GM23338 (cell line): ENCODE data around the gene TMEFF1. TPM values are rescaled to one million over a fixed set of nuclear protein-coding genes. Genes with fewer than 3 reads are reported as not detected.

ENCODE experiments used
- ATAC-seq: fragments of 200-7000 bp; cut with Tn5 transposase; 3 replicates; pipeline ENCODE4 v1.9.1; 2020
- DNase-seq: peaks from one replicate; pipeline ENCODE4 v3.0.0-alpha.2; 2015; ENCODE audit warnings: low spot score
- H2AFZ ChIP-seq: fragments of 200-600 bp; sonication (generic); 2 replicates; pipeline ENCODE4 v1.8.0; 2016; ENCODE audit warnings: antibody characterized with exemption, mild to moderate bottlenecking, moderate library complexity
- H3F3A ChIP-seq: fragments of 200-600 bp; sonication (generic); replicated peaks from 2 replicates; pipeline ENCODE4 v1.8.0; 2017; ENCODE audit warnings: antibody characterized with exemption, mixed run types, low read depth
- H3K27ac ChIP-seq: fragments of 200-600 bp; sonication (generic); 2 replicates; pipeline ENCODE4 v1.6.1; 2016; ENCODE audit warnings: low read depth
- H3K27me3 ChIP-seq: fragments of 200-600 bp; sonication (generic); 2 replicates; pipeline ENCODE4 v1.8.0; 2016; ENCODE audit warnings: mild to moderate bottlenecking, mixed run types, moderate library complexity; ENCODE audit not compliant: insufficient read depth
- H3K36me3 ChIP-seq: fragments of 200-600 bp; sonication (generic); 2 replicates; pipeline ENCODE4 v1.8.0; 2016; ENCODE audit warnings: mild to moderate bottlenecking; ENCODE audit not compliant: insufficient read depth
- H3K4me1 ChIP-seq: fragments of 200-600 bp; sonication (generic); 2 replicates; pipeline ENCODE4 v1.8.0; 2016; ENCODE audit warnings: mild to moderate bottlenecking, moderate library complexity; ENCODE audit not compliant: insufficient read depth
- H3K4me2 ChIP-seq: fragments of 200-600 bp; sonication (generic); 2 replicates; pipeline ENCODE4 v1.7.1; 2017; ENCODE audit warnings: mixed run types
- H3K4me3 ChIP-seq: fragments of 200-600 bp; sonication (generic); 2 replicates; pipeline ENCODE4 v1.6.1; 2016; ENCODE audit warnings: mixed run types
- H3K79me2 ChIP-seq: fragments of 200-600 bp; sonication (generic); replicated peaks from 2 replicates; pipeline ENCODE4 v1.8.0; 2017; ENCODE audit warnings: mild to moderate bottlenecking; ENCODE audit not compliant: insufficient read depth
- H3K9me2 ChIP-seq: fragments of 200-600 bp; sonication (generic); 2 replicates; pipeline ENCODE4 v1.8.0; 2017; ENCODE audit not compliant: insufficient read depth
- H4K20me1 ChIP-seq: fragments of 200-600 bp; sonication (generic); replicated peaks from 2 replicates; pipeline ENCODE4 v1.8.0; 2017; ENCODE audit warnings: mild to moderate bottlenecking; ENCODE audit not compliant: insufficient read depth
- H3K27ac Mint-ChIP-seq: 2 replicates; pipeline ENCODE4 v1.8.0; 2020; ENCODE audit warnings: inconsistent platforms, mild to moderate bottlenecking, moderate library complexity, mixed read lengths
- H3K27me3 Mint-ChIP-seq: 3 replicates; pipeline ENCODE4 v1.8.0; 2022; ENCODE audit warnings: low read depth, mild to moderate bottlenecking, moderate library complexity, mixed read lengths, inconsistent platforms; ENCODE audit not compliant: insufficient read depth, poor library complexity
- H3K36me3 Mint-ChIP-seq: 3 replicates; pipeline ENCODE4 v1.8.0; 2021; ENCODE audit warnings: low read depth, mild to moderate bottlenecking, inconsistent platforms, moderate library complexity, mixed read lengths
- H3K4me1 Mint-ChIP-seq: 3 replicates; pipeline ENCODE4 v1.8.0; 2020; ENCODE audit warnings: mild to moderate bottlenecking, inconsistent platforms, mixed read lengths
- H3K4me3 Mint-ChIP-seq: 3 replicates; pipeline ENCODE4 v1.8.0; 2021; ENCODE audit warnings: moderate library complexity, mild to moderate bottlenecking, inconsistent platforms, mixed read lengths
- H3K9me3 Mint-ChIP-seq: 3 replicates; pipeline ENCODE4 v1.8.0; 2020; ENCODE audit warnings: moderate library complexity, mild to moderate bottlenecking, inconsistent platforms, mixed read lengths
- ETS1 ChIP-seq: IDR thresholded peaks from 2 replicates; pipeline ENCODE4 v1.6.1; 2016; ENCODE audit warnings: antibody characterized with exemption
- EZH2 ChIP-seq: fragments of 200-600 bp; sonication (generic); IDR thresholded peaks from one replicate; pipeline ENCODE4 v1.8.0; 2017; ENCODE audit warnings: antibody characterized with exemption, mild to moderate bottlenecking, low read depth; ENCODE audit not compliant: unreplicated experiment
- EZH2phosphoT487 ChIP-seq: fragments of 200-600 bp; sonication (generic); IDR thresholded peaks from one replicate; pipeline ENCODE4 v1.8.1; 2018; ENCODE audit warnings: antibody characterized with exemption; ENCODE audit not compliant: unreplicated experiment
- NANOG ChIP-seq: IDR thresholded peaks from 2 replicates; pipeline ENCODE4 v1.6.1; 2016; ENCODE audit warnings: antibody characterized with exemption, borderline replicate concordance
- POLR2AphosphoS5 ChIP-seq: IDR thresholded peaks from 2 replicates; pipeline ENCODE4 v1.6.1; 2016; ENCODE audit warnings: antibody characterized with exemption, low read depth
- STAT1 ChIP-seq: IDR thresholded peaks from one replicate; pipeline ENCODE4 v1.6.1; 2016; ENCODE audit warnings: antibody characterized with exemption; ENCODE audit not compliant: unreplicated experiment
- ZNF331 ChIP-seq: fragments of 250-450 bp; sonication (Bioruptor Pico); IDR thresholded peaks from 2 replicates; pipeline ENCODE4 v1.5.0; 2020; ENCODE audit warnings: low read depth, mild to moderate bottlenecking, moderate library complexity
- polyA plus RNA-seq: library from polyadenylated mRNA; unstranded; fragments of >200 nt; fragmentation: Nextera tagmentation; extraction: Ambion mirVana; gene quantifications from 2 replicates; pipeline ENCODE4 v1.2.1, GENCODE V29; 2016
- total RNA-seq: library from RNA; depleted of rRNA; stranded (reverse); fragments of >200 nt; shearing (Covaris generic); gene quantifications from 2 replicates; pipeline ENCODE4 v1.2.3, GENCODE V29; 2014
- TF ChIP-seq, protein P1 (sequence below): fragments of 250-450 bp; sonication (Bioruptor Pico); IDR thresholded peaks from 2 replicates; pipeline ENCODE4 v1.5.0; 2020; ENCODE audit warnings: mild to moderate bottlenecking, moderate library complexity

TMEFF1 gene
- total and polyA plus RNA-seq, 2 experiments from 2014 or later = 6.6 to 85.2 TPM

GRCh38 chr9:100577776-100578448 lies 105.0 kb downstream of the TMEFF1 start, which contains the start of gene CAVIN4 (continued):
- TF ChIP-seq, protein P1, sequence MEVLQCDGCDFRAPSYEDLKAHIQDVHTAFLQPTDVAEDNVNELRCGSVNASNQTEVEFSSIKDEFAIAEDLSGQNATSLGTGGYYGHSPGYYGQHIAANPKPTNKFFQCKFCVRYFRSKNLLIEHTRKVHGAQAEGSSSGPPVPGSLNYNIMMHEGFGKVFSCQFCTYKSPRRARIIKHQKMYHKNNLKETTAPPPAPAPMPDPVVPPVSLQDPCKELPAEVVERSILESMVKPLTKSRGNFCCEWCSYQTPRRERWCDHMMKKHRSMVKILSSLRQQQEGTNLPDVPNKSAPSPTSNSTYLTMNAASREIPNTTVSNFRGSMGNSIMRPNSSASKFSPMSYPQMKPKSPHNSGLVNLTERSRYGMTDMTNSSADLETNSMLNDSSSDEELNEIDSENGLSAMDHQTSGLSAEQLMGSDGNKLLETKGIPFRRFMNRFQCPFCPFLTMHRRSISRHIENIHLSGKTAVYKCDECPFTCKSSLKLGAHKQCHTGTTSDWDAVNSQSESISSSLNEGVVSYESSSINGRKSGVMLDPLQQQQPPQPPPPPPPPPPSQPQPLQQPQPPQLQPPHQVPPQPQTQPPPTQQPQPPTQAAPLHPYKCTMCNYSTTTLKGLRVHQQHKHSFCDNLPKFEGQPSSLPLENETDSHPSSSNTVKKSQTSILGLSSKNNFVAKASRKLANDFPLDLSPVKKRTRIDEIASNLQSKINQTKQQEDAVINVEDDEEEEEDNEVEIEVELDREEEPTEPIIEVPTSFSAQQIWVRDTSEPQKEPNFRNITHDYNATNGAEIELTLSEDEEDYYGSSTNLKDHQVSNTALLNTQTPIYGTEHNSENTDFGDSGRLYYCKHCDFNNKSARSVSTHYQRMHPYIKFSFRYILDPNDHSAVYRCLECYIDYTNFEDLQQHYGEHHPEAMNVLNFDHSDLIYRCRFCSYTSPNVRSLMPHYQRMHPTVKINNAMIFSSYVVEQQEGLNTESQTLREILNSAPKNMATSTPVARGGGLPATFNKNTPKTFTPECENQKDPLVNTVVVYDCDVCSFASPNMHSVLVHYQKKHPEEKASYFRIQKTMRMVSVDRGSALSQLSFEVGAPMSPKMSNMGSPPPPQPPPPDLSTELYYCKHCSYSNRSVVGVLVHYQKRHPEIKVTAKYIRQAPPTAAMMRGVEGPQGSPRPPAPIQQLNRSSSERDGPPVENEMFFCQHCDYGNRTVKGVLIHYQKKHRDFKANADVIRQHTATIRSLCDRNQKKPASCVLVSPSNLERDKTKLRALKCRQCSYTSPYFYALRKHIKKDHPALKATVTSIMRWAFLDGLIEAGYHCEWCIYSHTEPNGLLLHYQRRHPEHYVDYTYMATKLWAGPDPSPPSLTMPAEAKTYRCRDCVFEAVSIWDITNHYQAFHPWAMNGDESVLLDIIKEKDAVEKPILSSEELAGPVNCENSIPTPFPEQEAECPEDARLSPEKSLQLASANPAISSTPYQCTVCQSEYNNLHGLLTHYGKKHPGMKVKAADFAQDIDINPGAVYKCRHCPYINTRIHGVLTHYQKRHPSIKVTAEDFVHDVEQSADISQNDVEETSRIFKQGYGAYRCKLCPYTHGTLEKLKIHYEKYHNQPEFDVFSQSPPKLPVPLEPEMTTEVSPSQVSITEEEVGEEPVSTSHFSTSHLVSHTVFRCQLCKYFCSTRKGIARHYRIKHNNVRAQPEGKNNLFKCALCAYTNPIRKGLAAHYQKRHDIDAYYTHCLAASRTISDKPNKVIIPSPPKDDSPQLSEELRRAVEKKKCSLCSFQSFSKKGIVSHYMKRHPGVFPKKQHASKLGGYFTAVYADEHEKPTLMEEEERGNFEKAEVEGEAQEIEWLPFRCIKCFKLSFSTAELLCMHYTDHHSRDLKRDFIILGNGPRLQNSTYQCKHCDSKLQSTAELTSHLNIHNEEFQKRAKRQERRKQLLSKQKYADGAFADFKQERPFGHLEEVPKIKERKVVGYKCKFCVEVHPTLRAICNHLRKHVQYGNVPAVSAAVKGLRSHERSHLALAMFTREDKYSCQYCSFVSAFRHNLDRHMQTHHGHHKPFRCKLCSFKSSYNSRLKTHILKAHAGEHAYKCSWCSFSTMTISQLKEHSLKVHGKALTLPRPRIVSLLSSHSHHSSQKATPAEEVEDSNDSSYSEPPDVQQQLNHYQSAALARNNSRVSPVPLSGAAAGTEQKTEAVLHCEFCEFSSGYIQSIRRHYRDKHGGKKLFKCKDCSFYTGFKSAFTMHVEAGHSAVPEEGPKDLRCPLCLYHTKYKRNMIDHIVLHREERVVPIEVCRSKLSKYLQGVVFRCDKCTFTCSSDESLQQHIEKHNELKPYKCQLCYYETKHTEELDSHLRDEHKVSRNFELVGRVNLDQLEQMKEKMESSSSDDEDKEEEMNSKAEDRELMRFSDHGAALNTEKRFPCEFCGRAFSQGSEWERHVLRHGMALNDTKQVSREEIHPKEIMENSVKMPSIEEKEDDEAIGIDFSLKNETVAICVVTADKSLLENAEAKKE (CRISPR knock-in tag) = no peak
- no peak for TF ChIP-seq NANOG
- TF ChIP-seq EZH2phosphoT487 = no peak

DNA sequence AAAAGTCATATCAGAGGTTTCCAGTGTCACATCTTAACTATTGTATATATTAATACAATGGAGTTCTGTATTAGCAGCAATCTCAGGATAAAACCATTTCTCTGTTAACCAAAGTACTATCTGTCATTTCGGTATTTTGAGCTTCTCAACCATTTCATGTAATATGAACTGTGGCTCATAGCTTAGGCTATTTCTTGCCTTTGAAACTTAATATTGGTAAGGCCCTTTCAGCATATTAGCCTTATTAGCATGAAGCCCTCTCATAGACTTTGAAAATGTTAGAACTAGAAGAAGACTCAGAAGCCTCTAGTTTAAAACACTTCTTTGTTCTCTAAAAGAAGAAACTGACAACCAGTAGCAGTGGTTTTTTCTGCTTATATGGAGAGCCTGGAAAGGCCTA lies 105.7 kb downstream of the TMEFF1 start:
- DNase-seq (no peak), ATAC-seq (no peak)
- Mint-ChIP-seq H3K27ac (no peak overlapping the region), H3K4me1 (no peaks in the 10 kb centered on the region), H3K36me3 (peaks cover 12% of the 10 kb centered on the region; the same call in 2 of the 3 replicates), H3K27me3 (no peaks in the 10 kb centered on the region), H3K4me3 (no peak overlapping the region), H3K9me3 (no peaks in the 10 kb centered on the region)
- Histone ChIP-seq H2AFZ (no peak overlapping the region), H3K79me2 (no peaks in the 10 kb centered on the region), H4K20me1 (no peaks in the 10 kb centered on the region; the same call in 1 of the 2 replicates), H3K4me3 (no peak overlapping the region), H3K36me3 (no peaks in the 10 kb centered on the region; the same call in 1 of the 2 replicates), H3K9me2 (no peaks in the 10 kb centered on the region), H3K27ac (no peak overlapping the region), H3K27me3 (no peaks in the 10 kb centered on the region), H3F3A (no peaks in the 10 kb centered on the region), H3K4me1 (no peaks in the 10 kb centered on the region), H3K4me2 (no peak overlapping the region)
- TF ChIP-seq POLR2AphosphoS5 = no peak
- TF ChIP-seq, protein P1 (CRISPR knock-in tag) = no peak
- no peak for TF ChIP-seq STAT1
- no peak for TF ChIP-seq ZNF331 (CRISPR knock-in tag)
- no peak for TF ChIP-seq ETS1
- TF ChIP-seq EZH2 = no peak
- no peak for TF ChIP-seq EZH2phosphoT487
